Loucy (cell line): ENCODE results near the gene ZSCAN21.

Experiments
- H2AFZ ChIP-seq: fragments of 200-600 bp; sonication (generic); 2 replicates; pipeline ENCODE4 v1.6.0; 2016; ENCODE audit warnings: antibody characterized with exemption, mild to moderate bottlenecking, low read length, moderate library complexity
- H3F3A ChIP-seq: fragments of 200-600 bp; 2 replicates; pipeline ENCODE4 v1.6.0; 2016; ENCODE audit warnings: antibody characterized with exemption, low read depth, mild to moderate bottlenecking
- H3K27me3 ChIP-seq: fragments of 200-600 bp; sonication (generic); 2 replicates; pipeline ENCODE4 v1.6.1; 2014; ENCODE audit warnings: low read length, mild to moderate bottlenecking; ENCODE audit not compliant: insufficient read depth, poor library complexity, severe bottlenecking
- H3K36me3 ChIP-seq: fragments of 200-600 bp; sonication (generic); 2 replicates; pipeline ENCODE4 v1.6.1; 2016; ENCODE audit warnings: low read length; ENCODE audit not compliant: insufficient read depth
- H3K4me1 ChIP-seq: fragments of 200-600 bp; sonication (generic); 2 replicates; pipeline ENCODE4 v1.5.1; 2014; ENCODE audit warnings: low read length, mild to moderate bottlenecking; ENCODE audit not compliant: insufficient read depth, poor library complexity, severe bottlenecking
- H3K4me2 ChIP-seq: fragments of 200-600 bp; sonication (generic); 2 replicates; pipeline ENCODE4 v1.6.0; 2014; ENCODE audit warnings: antibody characterized with exemption, low read length, low read depth, mild to moderate bottlenecking; ENCODE audit not compliant: poor library complexity, severe bottlenecking
- H3K4me3 ChIP-seq: fragments of 200-600 bp; sonication (generic); 2 replicates; pipeline ENCODE4 v1.5.1; 2014; ENCODE audit warnings: low read length, mild to moderate bottlenecking, mixed read lengths; ENCODE audit not compliant: poor library complexity, severe bottlenecking
- H3K79me2 ChIP-seq: fragments of 200-600 bp; sonication (generic); 2 replicates; pipeline ENCODE4 v1.6.1; 2014; ENCODE audit warnings: low read length; ENCODE audit not compliant: insufficient read depth
- H3K9ac ChIP-seq: fragments of 200-600 bp; sonication (generic); 2 replicates; pipeline ENCODE4 v1.6.0; 2014; ENCODE audit warnings: mild to moderate bottlenecking, low read depth, low read length, moderate library complexity; ENCODE audit not compliant: poor library complexity, severe bottlenecking
- H3K9me2 ChIP-seq: fragments of 200-600 bp; sonication (generic); replicated peaks from 2 replicates; pipeline ENCODE4 v1.6.1; 2016; ENCODE audit warnings: low read depth, low read length, mixed read lengths
- H3K9me3 ChIP-seq: fragments of 200-600 bp; sonication (generic); 2 replicates; pipeline ENCODE4 v1.6.1; 2014; ENCODE audit warnings: mild to moderate bottlenecking, antibody characterized with exemption, low read length, low read depth; ENCODE audit not compliant: insufficient read depth
- H4K20me1 ChIP-seq: fragments of 200-600 bp; sonication (generic); 2 replicates; pipeline ENCODE4 v1.6.0; 2014; ENCODE audit warnings: antibody characterized with exemption, low read length, mild to moderate bottlenecking; ENCODE audit not compliant: insufficient read depth, poor library complexity, severe bottlenecking
- EZH2phosphoT487 ChIP-seq: fragments of 200-600 bp; IDR thresholded peaks from 2 replicates; pipeline ENCODE4 v1.6.1; 2018; ENCODE audit warnings: antibody characterized with exemption, mild to moderate bottlenecking, moderate library complexity, borderline replicate concordance
- TF ChIP-seq, protein P1 (sequence below): fragments of 200-600 bp; sonication (generic); conservative IDR thresholded peaks from 2 replicates; pipeline ENCODE4 v1.5.1; 2014; ENCODE audit warnings: mild to moderate bottlenecking, antibody characterized with exemption, low read length

Gene ZSCAN21

GRCh38 chr7:100034871-100035510 is 14.6 kb upstream of the ZSCAN21 start:
- H3K36me3 ChIP-seq = peaks cover 48% of the 10 kb centered on the region; the same call in 1 of the 2 replicates

GRCh38 chr7:100035876-100036275 is 13.7 kb upstream of the ZSCAN21 start:
- no peaks in the 10 kb centered on the region for H3K9me3 ChIP-seq
- no peaks in the 10 kb centered on the region for H3K9me2 ChIP-seq
- no peaks in the 10 kb centered on the region for H3K79me2 ChIP-seq
- H3K27me3 ChIP-seq = no peaks in the 10 kb centered on the region
- TF ChIP-seq, protein P1, sequence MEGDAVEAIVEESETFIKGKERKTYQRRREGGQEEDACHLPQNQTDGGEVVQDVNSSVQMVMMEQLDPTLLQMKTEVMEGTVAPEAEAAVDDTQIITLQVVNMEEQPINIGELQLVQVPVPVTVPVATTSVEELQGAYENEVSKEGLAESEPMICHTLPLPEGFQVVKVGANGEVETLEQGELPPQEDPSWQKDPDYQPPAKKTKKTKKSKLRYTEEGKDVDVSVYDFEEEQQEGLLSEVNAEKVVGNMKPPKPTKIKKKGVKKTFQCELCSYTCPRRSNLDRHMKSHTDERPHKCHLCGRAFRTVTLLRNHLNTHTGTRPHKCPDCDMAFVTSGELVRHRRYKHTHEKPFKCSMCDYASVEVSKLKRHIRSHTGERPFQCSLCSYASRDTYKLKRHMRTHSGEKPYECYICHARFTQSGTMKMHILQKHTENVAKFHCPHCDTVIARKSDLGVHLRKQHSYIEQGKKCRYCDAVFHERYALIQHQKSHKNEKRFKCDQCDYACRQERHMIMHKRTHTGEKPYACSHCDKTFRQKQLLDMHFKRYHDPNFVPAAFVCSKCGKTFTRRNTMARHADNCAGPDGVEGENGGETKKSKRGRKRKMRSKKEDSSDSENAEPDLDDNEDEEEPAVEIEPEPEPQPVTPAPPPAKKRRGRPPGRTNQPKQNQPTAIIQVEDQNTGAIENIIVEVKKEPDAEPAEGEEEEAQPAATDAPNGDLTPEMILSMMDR = no peak
- no peak for TF ChIP-seq EZH2phosphoT487
- no peaks in the 10 kb centered on the region for H4K20me1 ChIP-seq
- no peak overlapping the region for H3K9ac ChIP-seq
- H3K4me1 ChIP-seq = peaks cover 3% of the 10 kb centered on the region
- H3F3A ChIP-seq = no peaks in the 10 kb centered on the region
- H3K36me3 ChIP-seq = peaks cover 40% of the 10 kb centered on the region; the same call in 1 of the 2 replicates
- no peak overlapping the region for H3K4me2 ChIP-seq
- H2AFZ ChIP-seq = no peak overlapping the region
- H3K4me3 ChIP-seq = no peak overlapping the region

More at GRCh38 chr7:100034871-100035510, 14.6 kb upstream of the ZSCAN21 start:
- Histone ChIP-seq H3K9ac (no peak overlapping the region), H3K27me3 (no peaks in the 10 kb centered on the region), H2AFZ (no peak overlapping the region), H3K4me2 (no peak overlapping the region), H3F3A (no peaks in the 10 kb centered on the region), H3K79me2 (no peaks in the 10 kb centered on the region), H3K9me2 (no peaks in the 10 kb centered on the region), H4K20me1 (no peaks in the 10 kb centered on the region), H3K9me3 (no peaks in the 10 kb centered on the region), H3K4me3 (no peak overlapping the region), H3K4me1 (no peaks in the 10 kb centered on the region)
- TF ChIP-seq EZH2phosphoT487 = no peak
- TF ChIP-seq, protein P1 = no peak

DNA sequence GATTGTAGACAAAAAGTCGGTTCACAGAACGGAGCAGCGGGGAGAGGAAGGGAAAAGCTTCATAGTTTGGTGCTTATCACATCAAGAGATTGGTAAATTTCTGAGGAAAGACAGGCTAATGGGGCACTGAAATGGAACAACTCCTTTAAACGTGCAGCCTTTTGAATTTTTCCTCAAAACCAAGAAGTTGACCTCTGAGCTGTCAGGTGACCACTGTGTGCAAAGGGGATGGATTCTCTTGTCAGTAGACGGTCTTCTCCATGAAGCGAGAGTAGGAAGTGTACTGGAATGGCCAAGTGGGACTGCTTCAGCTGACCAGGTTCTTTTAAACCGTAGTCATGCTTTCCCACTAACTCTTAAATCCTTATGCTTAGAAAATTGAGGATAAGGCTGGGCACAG is 11.2 kb upstream of the ZSCAN21 start:
- Histone ChIP-seq H3K9me3 (no peaks in the 10 kb centered on the region), H2AFZ (no peak overlapping the region), H3K9ac (no peak overlapping the region), H3F3A (peaks cover 9% of the 10 kb centered on the region; the same call in 1 of the 2 replicates), H3K36me3 (peaks cover 21% of the 10 kb centered on the region; the same call in 1 of the 2 replicates), H3K4me3 (no peak overlapping the region), H3K9me2 (no peaks in the 10 kb centered on the region), H3K27me3 (no peaks in the 10 kb centered on the region), H4K20me1 (no peaks in the 10 kb centered on the region), H3K4me1 (peaks cover 12% of the 10 kb centered on the region), H3K79me2 (no peaks in the 10 kb centered on the region), H3K4me2 (no peak overlapping the region)
- TF ChIP-seq, protein P1 = no peak
- TF ChIP-seq EZH2phosphoT487 = no peak
